Ascending aorta (tissue), 2 donors: ENCODE data around the gene CEPT1. TPM values are rescaled to one million over a fixed set of nuclear protein-coding genes. Genes with fewer than 3 reads are reported as not detected.

Experiments
- DNase-seq, 2 donors: peaks; one replicate each; pipeline ENCODE4 v3.0.0-alpha.2; 2019; ENCODE audit warnings: low spot score in 2 of 2
- H3K27ac ChIP-seq, 2 donors: fragments of 200-600 bp; sonication (generic); one replicate each; pipeline ENCODE4 v1.5.1; 2016 to 2017; ENCODE audit warnings: mild to moderate bottlenecking in 1 of 2
- H3K27me3 ChIP-seq: fragments of 200-600 bp; sonication (generic); one replicate; pipeline ENCODE4 v1.5.1; 2017
- H3K36me3 ChIP-seq, 2 donors: fragments of 200-600 bp; sonication (generic); one replicate each; pipeline ENCODE4 v1.5.1; 2016
- H3K4me1 ChIP-seq, 2 donors: fragments of 200-600 bp; sonication (generic); one replicate each; pipeline ENCODE4 v1.5.1; 2016 to 2017; ENCODE audit warnings: mild to moderate bottlenecking in 1 of 2
- H3K4me3 ChIP-seq, 2 donors: fragments of 200-600 bp; sonication (generic); one replicate each; pipeline ENCODE4 v1.5.1; 2016 to 2017; ENCODE audit warnings: mild to moderate bottlenecking in 1 of 2
- H3K9me3 ChIP-seq, 2 donors: fragments of 200-600 bp; sonication (generic); one replicate each; pipeline ENCODE4 v1.5.1; 2016
- CTCF ChIP-seq, 3 experiments: fragments of 200-600 bp in 2 of 3; fragments of 450-650 bp in 1 of 3; sonication (generic) in 2 of 3; IDR thresholded peaks; one replicate each; pipeline ENCODE4 v1.5.1; 2016 to 2019; ENCODE audit warnings: antibody characterized with exemption in 3 of 3, mild to moderate bottlenecking in 1 of 3, moderate library complexity in 1 of 3
- intact Hi-C: fragments of 100-400 bp; cut with DNase I; formaldehyde crosslinking; loops from one replicate; pipeline ENCODE4 v1.15.1; 2023
- total RNA-seq: library from RNA; depleted of rRNA; stranded (reverse); fragments of >200 nt; gene quantifications from one replicate; pipeline ENCODE4 v1.1.0, GENCODE V29; 2016

CEPT1 gene
- total RNA-seq, 1 donor from 2014 or later = 6.6 TPM

- no peak for DNase-seq
- Histone ChIP-seq H3K27ac (no peak overlapping the region), H3K36me3 (peaks cover 6 to 24% of the 10 kb centered on the region in 2 donors), H3K27me3 (no peaks in the 10 kb centered on the region), H3K4me1 (no peaks in the 10 kb centered on the region), H3K9me3 (no peaks in the 10 kb centered on the region), H3K4me3 (no peak overlapping the region)
- TF ChIP-seq CTCF (IDR thresholded peaks at IDR 0.05) = no peak
- intact Hi-C loops = no loop called here
Measured at GRCh38 chr1:111190931-111191451, 51.0 kb downstream of the CEPT1 start.

DNA sequence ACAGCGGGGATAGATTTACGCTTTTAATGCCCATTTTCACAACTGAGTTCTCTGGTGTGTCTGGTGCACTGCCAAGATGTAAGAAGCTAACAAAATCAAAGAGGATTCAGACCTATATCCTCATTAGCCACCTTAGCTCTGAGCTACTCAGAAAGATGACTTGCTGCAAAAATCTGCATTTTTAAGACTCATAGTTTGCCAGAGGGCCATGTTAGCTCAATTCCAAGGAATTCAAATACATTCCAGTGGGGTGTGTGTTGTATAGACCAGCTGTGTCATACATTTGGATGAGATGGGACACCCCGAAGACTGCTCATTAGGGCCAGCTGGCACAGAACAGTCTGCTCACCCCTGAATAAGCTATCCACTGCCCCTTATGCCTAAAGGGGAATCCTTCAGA is 51.5 kb downstream of the CEPT1 start:
- intact Hi-C loops = no loop called here

GRCh38 chr1:111192074-111192473 is 52.1 kb downstream of the CEPT1 start:
- H3K36me3 ChIP-seq = peaks cover 0 to 14% of the 10 kb centered on the region in 2 donors
- DNase-seq = no peak
- intact Hi-C loops = no loop called here
- H3K9me3 ChIP-seq = no peaks in the 10 kb centered on the region
- no peak overlapping the region for H3K4me3 ChIP-seq
- no peak for TF ChIP-seq CTCF (IDR thresholded peaks at IDR 0.05)
- H3K27me3 ChIP-seq = no peaks in the 10 kb centered on the region
- no peaks in the 10 kb centered on the region for H3K4me1 ChIP-seq
- peak overlapping the region in 1 of 2 donors; percentile 19 for H3K27ac ChIP-seq

More for the DNA sequence above, 51.5 kb downstream of the CEPT1 start:
- Histone ChIP-seq H3K4me3 (no peak overlapping the region), H3K36me3 (peaks cover 4 to 19% of the 10 kb centered on the region in 2 donors), H3K9me3 (no peaks in the 10 kb centered on the region), H3K27ac (no peak overlapping the region), H3K4me1 (no peaks in the 10 kb centered on the region), H3K27me3 (no peaks in the 10 kb centered on the region)
- DNase-seq = no peak
- no peak for TF ChIP-seq CTCF (IDR thresholded peaks at IDR 0.05)

GRCh38 chr1:111192658-111193519 is 52.9 kb downstream of the CEPT1 start:
- H3K27ac ChIP-seq = peak overlapping the region; percentile 33 to 51
- no peak overlapping the region for H3K4me3 ChIP-seq
- peaks cover 0 to 5% of the 10 kb centered on the region in 2 donors for H3K36me3 ChIP-seq
- intact Hi-C loops = no loop called here
- no peaks in the 10 kb centered on the region for H3K27me3 ChIP-seq
- no peaks in the 10 kb centered on the region for H3K4me1 ChIP-seq
- H3K9me3 ChIP-seq = no peaks in the 10 kb centered on the region
- no peak for TF ChIP-seq CTCF (IDR thresholded peaks at IDR 0.05)
- DNase-seq = no peak

DNA sequence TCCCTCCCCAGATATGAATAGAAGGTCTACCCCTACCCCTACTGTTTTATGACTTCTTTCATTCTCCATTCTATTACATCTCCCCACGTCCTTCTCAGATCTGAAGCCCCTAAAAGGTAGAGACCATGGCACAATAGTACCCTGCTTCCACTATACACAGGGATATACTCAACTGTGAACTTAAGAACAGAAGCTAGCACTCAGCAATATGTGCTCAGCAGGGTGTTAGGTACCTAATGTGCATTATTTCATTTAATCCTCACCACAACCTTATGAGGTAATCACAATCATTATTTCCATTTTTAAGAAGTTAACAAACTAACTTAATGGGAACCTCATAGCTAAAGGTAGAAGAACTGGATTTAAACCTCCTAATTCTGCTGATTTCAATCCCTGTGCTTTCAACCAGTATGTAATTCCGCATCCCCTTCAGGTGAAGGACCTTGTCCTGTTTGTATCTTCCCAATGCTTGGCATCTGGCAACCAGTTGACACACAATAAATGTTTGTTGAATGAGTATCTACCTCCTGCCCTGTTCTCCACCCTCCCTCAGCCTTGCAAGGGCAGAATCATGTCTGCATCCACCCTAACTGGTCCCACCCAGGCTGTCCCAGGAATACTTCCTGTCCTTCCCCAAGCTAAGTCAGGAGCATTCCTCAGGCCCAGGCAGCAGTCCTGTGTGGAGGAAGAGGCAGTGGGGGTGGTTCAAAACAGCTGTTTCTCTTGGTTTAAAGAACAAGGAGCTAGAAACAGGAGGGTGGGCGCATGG is 53.9 kb downstream of the CEPT1 start:
- intact Hi-C loops = no loop called here
- H3K27me3 ChIP-seq = no peaks in the 10 kb centered on the region
- H3K36me3 ChIP-seq = no peaks in the 10 kb centered on the region
- H3K27ac ChIP-seq = peak overlapping the region in 1 of 2 donors; percentile 51
- no peak for TF ChIP-seq CTCF (IDR thresholded peaks at IDR 0.05)
- no peak for DNase-seq
- no peaks in the 10 kb centered on the region for H3K9me3 ChIP-seq
- H3K4me1 ChIP-seq = no peaks in the 10 kb centered on the region
- H3K4me3 ChIP-seq = no peak overlapping the region
